Spleen (tissue), 11 donors: Measurements from ENCODE around the gene B4GALNT2. TPM values are rescaled to one million over a fixed set of nuclear protein-coding genes. Genes with fewer than 3 reads are reported as not detected.
A peak's percentile ranks its signal among the peaks of the same experiment; 100 is the strongest.

Source experiments
- DNase-seq: peaks from one replicate; pipeline ENCODE4 v3.0.0-alpha.2; 2020
- H3K27ac ChIP-seq, 8 donors: fragments of 200-600 bp; sonication (generic) in 7 of 8; 1 replicate in 4 of 8; 2 replicates in 4 of 8; pipeline versions ENCODE4 v1.5.0 to v1.8.0; 2016 to 2021; ENCODE audit warnings: inconsistent platforms in 4 of 8, mild to moderate bottlenecking in 4 of 8, moderate library complexity in 1 of 8
- H3K27me3 ChIP-seq, 7 donors: fragments of 200-600 bp; sonication (generic) in 6 of 7; replicated peaks in 1 of 7; 1 replicate in 4 of 7; 2 replicates in 3 of 7; pipeline versions ENCODE4 v1.5.0 to v1.8.0; 2016 to 2021; ENCODE audit warnings: inconsistent platforms in 3 of 7, mild to moderate bottlenecking in 1 of 7
- H3K36me3 ChIP-seq, 6 donors: fragments of 200-600 bp; sonication (generic) in 5 of 6; 1 replicate in 4 of 6; 2 replicates in 2 of 6; pipeline versions ENCODE4 v1.5.0 to v1.8.0; 2016 to 2021; ENCODE audit warnings: inconsistent platforms in 2 of 6
- H3K4me1 ChIP-seq, 6 donors: fragments of 200-600 bp; sonication (generic) in 5 of 6; 1 replicate in 3 of 6; 2 replicates in 3 of 6; pipeline versions ENCODE4 v1.5.0 to v1.8.0; 2016 to 2021; ENCODE audit warnings: inconsistent platforms in 3 of 6
- H3K4me3 ChIP-seq, 8 donors: fragments of 200-600 bp; sonication (generic) in 7 of 8; 1 replicate in 4 of 8; 2 replicates in 4 of 8; pipeline versions ENCODE4 v1.5.0 to v1.8.0; 2016 to 2021; ENCODE audit warnings: inconsistent platforms in 4 of 8, mild to moderate bottlenecking in 4 of 8, moderate library complexity in 2 of 8
- H3K9me3 ChIP-seq, 8 donors: fragments of 200-600 bp; sonication (generic) in 7 of 8; 1 replicate in 4 of 8; 2 replicates in 4 of 8; pipeline versions ENCODE4 v1.5.0 to v1.8.0; 2016 to 2021; ENCODE audit warnings: inconsistent platforms in 4 of 8
- POLR2A ChIP-seq, 3 donors: fragments of 450-650 bp; IDR thresholded peaks; one replicate each; pipeline ENCODE4 v1.5.1; 2017; ENCODE audit warnings: antibody characterized with exemption in 3 of 3, mild to moderate bottlenecking in 1 of 3
- POLR2AphosphoS5 ChIP-seq, 3 donors: sonication (generic); formaldehyde crosslinking; IDR thresholded peaks; one replicate each; pipeline ENCODE4 v1.5.1; 2017; ENCODE audit warnings: antibody characterized with exemption in 3 of 3
- WGBS, 5 donors: extraction: QIAGEN DNeasy Blood & Tissue Kit in 3 of 5; methylation state at CpG; one replicate each; pipeline versions ENCODE4 v1.1.5 to v1.1.7; 2013 to 2018; 5-methylcytosine and 5-hydroxymethylcytosine counted together
- intact Hi-C: fragments of 100-400 bp; cut with DNase I; formaldehyde crosslinking; loops from one replicate; pipeline ENCODE4 v1.15.0; 2023; ENCODE audit warnings: low total_unique reads
- polyA plus RNA-seq, 3 donors: library from polyadenylated mRNA; stranded (reverse); fragments of 200-250 nt; gene quantifications; one replicate each; pipeline ENCODE4 v1.2.1, GENCODE V29; 2013
- total RNA-seq, 7 donors: library from RNA; depleted of rRNA in 3 of 7; stranded (reverse); fragments of >200 nt in 3 of 7; fragmentation: NEBNext Ultra II Directional in 4 of 7; extraction: Animal tissue kit (Norgen Biotek cat#: 25700) in 4 of 7; gene quantifications; one replicate each; pipeline versions ENCODE4 v1.1.0 to v1.2.1, GENCODE V29; 2016 to 2021
- TF ChIP-seq, protein P1 (sequence below), 11 experiments: fragments of 200-600 bp in 7 of 11; fragments of 450-650 bp in 4 of 11; sonication (generic) in 4 of 11; IDR thresholded peaks in 8 of 11; conservative IDR thresholded peaks in 3 of 11; 1 replicate in 7 of 11; 2 replicates in 4 of 11; pipeline versions ENCODE4 v1.4.0 to v1.8.0; 2016 to 2021; ENCODE audit warnings: antibody characterized with exemption in 11 of 11, inconsistent platforms in 4 of 11, mild to moderate bottlenecking in 1 of 11
- donor health status: healthy with polysubstance abuse.
- donor health status: DM: no; HTN: no; CAD: no; lungs with moderate emphysema.
- donor health status: DM: no; HTN: no; CAD: no.
- donor health status: Bipolar disorder and iron deficiency.
- donor health status: healthy.
- donor health status: DM: no; HTN: no; CAD: no.
- donor health status: DM: yes; HTN: yes; CAD: no.

Gene B4GALNT2
- total and polyA plus RNA-seq, 10 donors: 0.10 to 0.21 (median 0.18) TPM; not detected in 6

- WGBS, 5 donors: 1 to 2% (median 2%) methylated on average over 11 to 95 of the region's 95 CpGs
- peaks cover 0 to 75% (median 29%) of the 10 kb centered on the region in 6 donors for H3K36me3 ChIP-seq
- peak; percentile 80 to 93 (median 85) for TF ChIP-seq POLR2AphosphoS5 (IDR thresholded peaks at IDR 0.05)
- TF ChIP-seq, protein P1, sequence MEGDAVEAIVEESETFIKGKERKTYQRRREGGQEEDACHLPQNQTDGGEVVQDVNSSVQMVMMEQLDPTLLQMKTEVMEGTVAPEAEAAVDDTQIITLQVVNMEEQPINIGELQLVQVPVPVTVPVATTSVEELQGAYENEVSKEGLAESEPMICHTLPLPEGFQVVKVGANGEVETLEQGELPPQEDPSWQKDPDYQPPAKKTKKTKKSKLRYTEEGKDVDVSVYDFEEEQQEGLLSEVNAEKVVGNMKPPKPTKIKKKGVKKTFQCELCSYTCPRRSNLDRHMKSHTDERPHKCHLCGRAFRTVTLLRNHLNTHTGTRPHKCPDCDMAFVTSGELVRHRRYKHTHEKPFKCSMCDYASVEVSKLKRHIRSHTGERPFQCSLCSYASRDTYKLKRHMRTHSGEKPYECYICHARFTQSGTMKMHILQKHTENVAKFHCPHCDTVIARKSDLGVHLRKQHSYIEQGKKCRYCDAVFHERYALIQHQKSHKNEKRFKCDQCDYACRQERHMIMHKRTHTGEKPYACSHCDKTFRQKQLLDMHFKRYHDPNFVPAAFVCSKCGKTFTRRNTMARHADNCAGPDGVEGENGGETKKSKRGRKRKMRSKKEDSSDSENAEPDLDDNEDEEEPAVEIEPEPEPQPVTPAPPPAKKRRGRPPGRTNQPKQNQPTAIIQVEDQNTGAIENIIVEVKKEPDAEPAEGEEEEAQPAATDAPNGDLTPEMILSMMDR (IDR thresholded peaks at IDR 0.05 in 8 of 11, conservative IDR thresholded peaks at IDR 0.05 in 3 of 11): no peak
- H3K4me1 ChIP-seq: peaks cover 36 to 95% (median 61%) of the 10 kb centered on the region in 6 donors
- H3K27me3 ChIP-seq: peaks cover 0 to 38% (median 13%) of the 10 kb centered on the region in 7 donors
- intact Hi-C loops: no loop called here
- no peaks in the 10 kb centered on the region for H3K9me3 ChIP-seq
- peak overlapping the region; percentile 6 to 64 (median 40) for H3K4me3 ChIP-seq
- peak overlapping the region; percentile 2 to 81 (median 50) for H3K27ac ChIP-seq
- peak; percentile 94 for DNase-seq
These were observed 91.8 kb downstream of the B4GALNT2 start for GRCh38 chr17:49224198-49224996.

DNA sequence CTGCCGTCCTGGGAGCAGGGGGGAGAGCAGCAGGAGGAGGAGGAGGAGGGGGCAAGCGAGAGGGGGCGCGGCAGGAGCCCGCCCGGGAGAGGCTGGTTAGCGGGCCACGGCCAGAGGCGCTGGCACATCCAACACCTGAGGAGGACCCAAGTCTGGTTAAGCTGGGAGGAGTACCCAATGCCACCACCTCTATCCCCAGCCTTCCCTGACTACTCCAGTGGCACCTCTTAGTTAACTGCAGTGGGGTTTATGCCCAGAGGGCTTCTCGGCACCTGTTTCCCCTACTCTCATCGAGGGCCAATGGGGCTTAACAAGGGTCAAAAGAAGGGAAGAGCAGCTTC lies 92.4 kb downstream of the B4GALNT2 start:
- H3K4me3 ChIP-seq: peak overlapping the region in 7 of 8 donors; percentile 31 to 64 (median 42)
- intact Hi-C loops: no loop called here

GRCh38 chr17:49225554-49226236 lies 93.1 kb downstream of the B4GALNT2 start:
- Histone ChIP-seq H3K27ac (no peak overlapping the region), H3K36me3 (peaks cover 0 to 62% (median 18%) of the 10 kb centered on the region in 6 donors), H3K9me3 (no peaks in the 10 kb centered on the region), H3K4me3 (no peak overlapping the region), H3K4me1 (peaks cover 35 to 95% (median 60%) of the 10 kb centered on the region in 6 donors), H3K27me3 (peaks cover 0 to 50% (median 13%) of the 10 kb centered on the region in 7 donors)
- intact Hi-C loops: loop anchor here (2.0 kb wide), 1 partner anchor 45 kb away; no protein-coding TSS in a partner anchor
- no peak for DNase-seq
- WGBS, 5 donors: 84 to 94% (median 88%) methylated on average over 8 of the region's 8 CpGs
- TF ChIP-seq, protein P1 (IDR thresholded peaks at IDR 0.05 in 8 of 11, conservative IDR thresholded peaks at IDR 0.05 in 3 of 11): no peak
- TF ChIP-seq POLR2AphosphoS5 (IDR thresholded peaks at IDR 0.05): peak; percentile 23 to 43 (median 26)

More for the DNA sequence above, 92.4 kb downstream of the B4GALNT2 start:
- Histone ChIP-seq H3K27ac (peak overlapping the region in 7 of 8 donors; percentile 32 to 81 (median 53)), H3K27me3 (peaks cover 0 to 43% (median 13%) of the 10 kb centered on the region in 7 donors), H3K4me1 (peaks cover 36 to 95% (median 61%) of the 10 kb centered on the region in 6 donors), H3K9me3 (no peaks in the 10 kb centered on the region), H3K36me3 (peaks cover 0 to 69% (median 25%) of the 10 kb centered on the region in 6 donors)
- no peak for DNase-seq
- TF ChIP-seq POLR2A (IDR thresholded peaks at IDR 0.05) (no peak), POLR2AphosphoS5 (IDR thresholded peaks at IDR 0.05) (no peak)
- TF ChIP-seq, protein P1 (IDR thresholded peaks at IDR 0.05 in 8 of 11, conservative IDR thresholded peaks at IDR 0.05 in 3 of 11): no peak
- 18 to 27% (median 26%) methylated on average over 5 to 11 of the region's 11 CpGs for WGBS, 5 donors

Other genes with a start within 250 kb of the B4GALNT2 start
- gene ATP5MC1, start 240.0 kb upstream of the B4GALNT2 start, total RNA-seq: 10 to 100 TPM; 36.0 to 85.3 (median 49.1) TPM
- gene ATP5MC1, start 240.0 kb upstream of the B4GALNT2 start, polyA plus RNA-seq: 100 to 1,000 TPM; 175 to 269 (median 195) TPM
- gene UBE2Z, start 224.4 kb upstream of the B4GALNT2 start, total RNA-seq: 10 to 100 TPM; 72.9 to 94.9 (median 83.1) TPM
- 10 to 100 TPM; 33.6 to 51.5 (median 34.8) TPM for gene UBE2Z, start 224.4 kb upstream of the B4GALNT2 start, polyA plus RNA-seq
- 10 to 100 TPM; 55.9 to 83.5 (median 67.7) TPM for gene SNF8, start 187.9 kb upstream of the B4GALNT2 start, total RNA-seq
- 100 to 1,000 TPM in 2 of 3 donors, 10 to 100 TPM in 1; 99.6 to 129 (median 104) TPM for gene SNF8, start 187.9 kb upstream of the B4GALNT2 start, polyA plus RNA-seq
- not detected for gene GIP, start 164.2 kb upstream of the B4GALNT2 start, total RNA-seq
- gene GIP, start 164.2 kb upstream of the B4GALNT2 start, polyA plus RNA-seq: not detected
- not detected for gene IGF2BP1, start 135.4 kb upstream of the B4GALNT2 start, total RNA-seq
- under 1 TPM in 1 of 3 donors, not detected in 2; 0.17 TPM for gene IGF2BP1, start 135.4 kb upstream of the B4GALNT2 start, polyA plus RNA-seq
- 10 to 100 TPM; 17.2 to 32.9 (median 21.9) TPM for gene GNGT2, start 77.8 kb downstream of the B4GALNT2 start, total RNA-seq
- 10 to 100 TPM; 22.7 to 42.9 (median 34.1) TPM for gene GNGT2, start 77.8 kb downstream of the B4GALNT2 start, polyA plus RNA-seq
- gene ABI3, start 77.9 kb downstream of the B4GALNT2 start, total RNA-seq: 100 to 1,000 TPM in 2 of 7 donors, 10 to 100 TPM in 5; 74.0 to 121 (median 87.2) TPM
- gene ABI3, start 77.9 kb downstream of the B4GALNT2 start, polyA plus RNA-seq: 10 to 100 TPM; 51.3 to 94.7 (median 56.6) TPM
- gene PHOSPHO1, start 98.0 kb downstream of the B4GALNT2 start, total RNA-seq: 10 to 100 TPM in 2 of 7 donors, 1 to 10 TPM in 5; 1.5 to 12.2 (median 6.9) TPM
- gene PHOSPHO1, start 98.0 kb downstream of the B4GALNT2 start, polyA plus RNA-seq: 1 to 10 TPM in 1 of 3 donors, under 1 TPM in 2; 0.80 to 2.1 (median 0.96) TPM
- 10 to 100 TPM; 51.4 to 73.9 (median 57.5) TPM for gene ZNF652, start 229.5 kb downstream of the B4GALNT2 start, total RNA-seq
- 10 to 100 TPM; 18.2 to 26.6 (median 23.3) TPM for gene ZNF652, start 229.5 kb downstream of the B4GALNT2 start, polyA plus RNA-seq